ENCODE data around the gene CER1.
"Not testable (repeated sequence)": the region's sequence is repeated elsewhere in the genome, so short reads cannot be mapped to it uniquely, and the experiment has no call there.

CER1 gene

GRCh38 chr9:14713187-14713767, 9.3 kb downstream of the CER1 start:
- no peak for DNase-seq

GRCh38 chr9:14710804-14711203, 11.7 kb downstream of the CER1 start:
- DNase-seq: no peak

GRCh38 chr9:14706530-14707140, 15.9 kb downstream of the CER1 start:
- peak; percentile 36 for DNase-seq

- no peak for DNase-seq
These were observed 17.5 kb downstream of the CER1 start for GRCh38 chr9:14705079-14705478.

- no peak for DNase-seq
These were observed 18.3 kb downstream of the CER1 start for GRCh38 chr9:14704281-14704680.

- DNase-seq: no peak
These were observed 20.3 kb downstream of the CER1 start for GRCh38 chr9:14702200-14702720.

GRCh38 chr9:14693251-14693861, 29.2 kb downstream of the CER1 start, which contains the start of gene ZDHHC21:
Gene ZDHHC21 (minus strand): TSS chr9:14693432. CDS start chr9:14674340, 19,092 bp downstream.
- peak; percentile 76 for DNase-seq

- DNase-seq: peak; percentile 8
These were observed 29.9 kb downstream of the CER1 start for GRCh38 chr9:14692470-14693250.

- peak; percentile 13 for DNase-seq
These were observed 31.4 kb downstream of the CER1 start for GRCh38 chr9:14690948-14691730.

- DNase-seq: no peak
These were observed 35.4 kb downstream of the CER1 start for GRCh38 chr9:14687042-14687719.

- no peak for DNase-seq
These were observed 36.4 kb downstream of the CER1 start for GRCh38 chr9:14686168-14686567.

GRCh38 chr9:14682616-14683015, 39.9 kb downstream of the CER1 start:
- not testable (repeated sequence) for DNase-seq

GRCh38 chr9:14678776-14679175, 43.8 kb downstream of the CER1 start:
- DNase-seq: no peak

- no peak for DNase-seq
These were observed 44.7 kb downstream of the CER1 start for GRCh38 chr9:14677872-14678271.

GRCh38 chr9:14677396-14677795, 45.1 kb downstream of the CER1 start:
- DNase-seq: no peak

- no peak for DNase-seq
These were observed 47.9 kb downstream of the CER1 start for GRCh38 chr9:14674630-14675029.

- DNase-seq: no peak
These were observed 51.2 kb downstream of the CER1 start for GRCh38 chr9:14671377-14671776.

GRCh38 chr9:14670718-14671117, 51.8 kb downstream of the CER1 start:
- DNase-seq: no peak
